Skeletal muscle satellite cell (primary cell): ENCODE data around the gene HOXA1.

Source experiments
- H3K27me3 ChIP-seq: 2 replicates; pipeline ENCODE4 v1.7.0; 2013; ENCODE audit warnings: low read length; ENCODE audit not compliant: control insufficient read depth, insufficient read depth
- H3K36me3 ChIP-seq: 2 replicates; pipeline ENCODE4 v1.7.0; 2013; ENCODE audit warnings: mild to moderate bottlenecking, control low read depth, low read length; ENCODE audit not compliant: insufficient read depth
- H3K4me1 ChIP-seq: 2 replicates; pipeline ENCODE4 v1.7.0; 2013; ENCODE audit warnings: low read length; ENCODE audit not compliant: control insufficient read depth, insufficient read depth
- H3K4me2 ChIP-seq: 2 replicates; pipeline ENCODE4 v1.7.0; 2013; ENCODE audit warnings: mild to moderate bottlenecking, low read length
- H3K4me3 ChIP-seq: 2 replicates; pipeline ENCODE4 v1.7.0; 2013; ENCODE audit warnings: low read length
- H3K9ac ChIP-seq: 2 replicates; pipeline ENCODE4 v1.7.0; 2013; ENCODE audit warnings: mild to moderate bottlenecking, low read depth, low read length, moderate library complexity
- H3K9me3 ChIP-seq: replicated peaks from 2 replicates; pipeline ENCODE4 v1.7.0; 2013; ENCODE audit warnings: mild to moderate bottlenecking, control low read depth, low read length

HOXA1 gene

DNA sequence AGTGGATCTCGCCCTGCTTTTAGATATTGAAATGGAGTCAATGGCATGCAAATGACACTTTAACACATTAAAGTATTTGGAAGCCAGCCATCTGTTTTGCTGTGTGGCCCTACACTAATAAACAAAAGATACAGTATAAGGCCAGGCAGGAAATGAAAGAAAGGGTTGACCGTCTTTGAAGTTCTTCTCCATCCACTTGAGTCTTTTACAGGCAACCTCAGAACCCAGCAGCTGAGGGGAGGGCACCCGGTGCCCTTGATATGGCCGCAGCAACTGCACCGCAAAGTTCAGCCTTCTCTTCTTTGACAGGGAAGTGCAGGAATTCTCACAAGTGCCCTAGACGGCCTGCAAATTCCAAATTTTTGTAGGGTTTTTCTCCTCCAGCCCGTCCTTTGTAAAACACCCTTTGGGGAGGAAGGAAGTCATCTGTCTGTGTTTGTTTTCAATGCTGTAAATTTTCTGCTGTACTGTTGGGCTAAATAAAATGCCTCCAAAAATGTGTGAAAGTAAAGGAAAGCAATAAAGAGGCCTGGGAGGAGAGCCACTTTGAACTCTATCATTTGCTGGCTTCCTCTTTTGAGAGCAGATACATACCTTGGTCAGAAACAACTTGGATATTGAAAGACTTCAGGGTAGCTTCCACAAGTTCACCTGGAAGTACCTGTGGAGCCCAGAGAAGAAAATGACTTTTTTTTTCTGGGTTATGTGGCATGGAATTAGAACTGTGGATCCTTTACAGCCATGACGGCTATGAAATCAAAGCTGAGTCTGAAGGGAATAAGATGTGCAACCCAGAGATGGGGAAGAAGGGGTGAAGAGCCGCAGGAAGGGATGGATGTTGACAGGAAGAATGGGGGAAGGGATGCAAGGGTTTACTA, 3.6 kb downstream of the HOXA1 start:
- Histone ChIP-seq H3K9me3 (no peaks in the 10 kb centered on the region), H3K4me1 (peaks cover 17% of the 10 kb centered on the region), H3K9ac (no peak overlapping the region), H3K36me3 (no peaks in the 10 kb centered on the region), H3K4me3 (no peak overlapping the region), H3K27me3 (no peaks in the 10 kb centered on the region), H3K4me2 (no peak overlapping the region)

DNA sequence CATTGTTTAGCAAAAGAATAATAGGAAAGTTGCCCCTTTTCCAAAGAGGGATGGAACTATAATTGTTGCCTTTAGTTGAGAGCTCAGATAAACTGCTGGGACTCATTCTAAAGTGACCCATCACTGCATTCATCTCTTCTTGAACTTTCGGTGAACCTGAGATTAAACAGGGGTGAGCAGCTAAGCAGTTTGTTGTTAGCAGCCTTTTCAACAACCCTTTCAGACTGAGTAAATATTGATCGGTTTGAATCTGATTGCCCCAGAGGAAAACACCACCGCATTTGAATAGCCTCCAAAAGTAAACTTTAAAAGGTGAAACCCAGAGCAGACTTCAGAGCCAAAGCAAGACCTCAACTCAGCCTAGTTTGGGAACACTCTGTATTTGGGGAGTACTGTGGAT, 4.7 kb downstream of the HOXA1 start:
- Histone ChIP-seq H3K4me1 (peaks cover 16% of the 10 kb centered on the region), H3K36me3 (no peaks in the 10 kb centered on the region), H3K4me2 (no peak overlapping the region), H3K9me3 (no peaks in the 10 kb centered on the region), H3K27me3 (no peaks in the 10 kb centered on the region), H3K9ac (no peak overlapping the region), H3K4me3 (no peak overlapping the region)

DNA sequence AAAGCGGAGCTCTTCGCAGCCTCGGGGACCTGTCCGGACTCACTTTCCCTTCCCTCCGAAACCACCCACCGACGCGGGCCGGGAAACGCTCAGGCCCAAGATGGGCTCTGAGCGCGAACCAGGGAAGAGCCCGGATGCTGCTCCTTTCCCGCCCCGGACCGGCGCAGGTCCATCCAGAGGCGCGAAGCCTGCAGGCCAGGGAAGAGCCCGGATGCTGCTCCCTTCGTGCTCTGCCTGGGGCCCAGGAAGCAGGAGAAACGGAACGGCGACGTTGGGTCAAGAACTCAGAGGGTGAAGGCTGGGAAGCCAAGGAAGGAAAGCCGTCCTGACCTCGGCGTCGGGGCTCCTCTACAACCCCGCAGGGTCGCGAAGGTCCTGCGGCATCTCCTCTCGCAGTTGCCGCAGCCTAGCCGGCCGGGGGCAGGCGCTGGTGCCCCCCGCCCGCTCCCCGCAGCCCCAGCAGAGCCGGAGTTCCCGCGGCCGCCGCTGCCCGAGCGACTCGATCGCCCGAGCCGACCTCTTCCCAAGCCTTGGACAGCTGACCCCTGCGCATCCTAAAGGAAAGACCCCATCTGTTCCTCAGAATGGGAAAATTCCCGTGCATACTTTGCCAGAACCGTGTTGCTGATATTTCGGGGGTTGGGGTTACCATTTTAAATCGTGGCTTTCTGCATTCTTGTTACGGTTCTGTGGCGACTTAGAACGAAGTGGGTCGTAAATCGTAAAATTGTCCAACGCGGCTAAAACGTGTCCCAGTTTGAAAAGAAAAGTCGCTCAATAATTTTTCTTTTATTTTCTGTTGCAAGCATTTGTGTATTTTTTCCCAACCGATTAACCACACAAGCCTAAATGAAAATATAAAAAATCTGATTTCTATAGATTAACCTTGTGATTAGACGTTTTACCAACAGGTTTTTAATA, 7.5 kb downstream of the HOXA1 start:
- Histone ChIP-seq H3K4me3 (no peak overlapping the region), H3K4me2 (peak overlapping the region; percentile 44), H3K9ac (no peak overlapping the region)

DNA sequence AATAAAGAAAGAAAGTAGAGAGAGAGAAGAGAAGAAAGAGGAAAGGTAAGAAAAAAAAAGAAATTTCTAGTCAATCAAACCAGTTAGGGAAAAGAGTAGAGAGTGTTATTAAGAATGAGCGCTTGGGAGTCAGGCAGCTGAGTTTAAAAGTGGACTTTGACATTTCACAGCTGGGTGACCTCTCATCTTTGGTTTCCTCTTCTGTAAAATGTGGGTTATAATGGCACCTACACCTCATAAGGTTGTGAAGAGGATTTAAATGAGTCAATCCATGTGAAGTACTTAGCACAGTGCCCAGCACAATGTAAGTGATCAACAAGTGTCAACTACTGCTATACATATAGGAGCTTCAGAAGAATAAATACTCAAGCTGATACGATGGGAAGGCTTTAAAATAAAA, 12.2 kb downstream of the HOXA1 start:
- H3K27me3 ChIP-seq = no peaks in the 10 kb centered on the region

More for the DNA sequence above, 7.5 kb downstream of the HOXA1 start:
- no peaks in the 10 kb centered on the region for H3K9me3 ChIP-seq
- H3K4me1 ChIP-seq = no peaks in the 10 kb centered on the region
- no peaks in the 10 kb centered on the region for H3K27me3 ChIP-seq
- H3K36me3 ChIP-seq = no peaks in the 10 kb centered on the region

DNA sequence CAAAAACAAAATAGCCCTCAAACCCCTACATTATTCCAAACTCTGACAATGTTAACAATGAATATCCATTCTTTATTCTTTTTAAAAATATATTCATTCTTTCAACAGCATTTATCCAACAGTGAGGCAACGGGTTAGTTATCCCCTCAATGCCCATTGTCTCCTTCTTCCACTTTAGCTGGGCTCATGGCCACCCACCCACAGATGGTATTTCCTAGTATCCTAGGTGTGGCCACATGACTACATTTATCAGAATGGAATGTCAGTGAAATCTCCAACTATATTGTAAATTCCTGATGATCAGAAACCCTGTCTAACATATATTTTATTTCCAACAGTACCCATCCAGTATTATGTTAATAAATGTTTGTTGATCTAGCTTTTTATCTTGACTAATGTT, 13.6 kb downstream of the HOXA1 start:
- Histone ChIP-seq H3K9ac (no peak overlapping the region), H3K4me3 (no peak overlapping the region), H3K4me1 (peaks cover 12% of the 10 kb centered on the region), H3K4me2 (peak overlapping the region; percentile 4), H3K9me3 (no peaks in the 10 kb centered on the region), H3K27me3 (no peaks in the 10 kb centered on the region), H3K36me3 (no peaks in the 10 kb centered on the region)

More for the DNA sequence above, 12.2 kb downstream of the HOXA1 start:
- Histone ChIP-seq H3K4me2 (no peak overlapping the region), H3K4me3 (no peak overlapping the region), H3K9me3 (no peaks in the 10 kb centered on the region), H3K4me1 (peaks cover 12% of the 10 kb centered on the region), H3K36me3 (no peaks in the 10 kb centered on the region), H3K9ac (no peak overlapping the region)

DNA sequence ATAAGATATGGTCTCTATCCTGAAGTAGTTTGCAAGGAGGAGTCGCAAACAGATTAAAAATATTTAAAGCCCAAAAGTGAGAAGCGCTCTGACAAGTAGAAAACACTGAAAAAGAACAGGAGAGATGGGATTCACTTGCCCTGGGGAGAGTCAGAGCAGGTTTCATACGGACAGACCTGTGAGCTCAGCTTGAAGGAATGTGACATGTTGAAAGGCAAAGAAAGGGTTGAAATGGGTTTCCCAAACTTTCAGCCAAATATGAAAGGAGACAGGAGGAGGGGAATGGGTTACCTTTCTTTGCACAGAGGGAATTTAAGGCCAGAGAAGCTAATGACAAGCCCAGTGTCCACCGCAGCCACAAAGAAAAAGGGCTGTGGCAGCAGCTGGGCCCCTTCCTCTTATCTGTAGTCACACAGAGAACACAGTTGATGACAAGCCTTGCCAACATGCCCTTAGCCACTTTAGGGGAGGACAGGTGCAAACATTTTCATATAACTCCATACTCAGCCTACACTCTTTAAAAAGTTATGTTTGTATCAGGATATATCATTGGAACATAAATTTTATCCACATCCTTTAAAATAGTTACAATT, 14.9 kb downstream of the HOXA1 start:
- peaks cover 12% of the 10 kb centered on the region for H3K4me1 ChIP-seq
- no peaks in the 10 kb centered on the region for H3K9me3 ChIP-seq
- H3K36me3 ChIP-seq = no peaks in the 10 kb centered on the region
- H3K4me2 ChIP-seq = no peak overlapping the region
- no peak overlapping the region for H3K9ac ChIP-seq
- no peak overlapping the region for H3K4me3 ChIP-seq
- no peaks in the 10 kb centered on the region for H3K27me3 ChIP-seq

- Histone ChIP-seq H3K9me3 (no peaks in the 10 kb centered on the region), H3K4me2 (no peak overlapping the region), H3K9ac (no peak overlapping the region), H3K27me3 (no peaks in the 10 kb centered on the region), H3K4me1 (peaks cover 12% of the 10 kb centered on the region), H3K4me3 (no peak overlapping the region), H3K36me3 (no peaks in the 10 kb centered on the region)
Observed at GRCh38 chr7:27079234-27079975, 16.4 kb downstream of the HOXA1 start.

- H3K27me3 ChIP-seq = no peaks in the 10 kb centered on the region
- H3K9ac ChIP-seq = no peak overlapping the region
- no peaks in the 10 kb centered on the region for H3K9me3 ChIP-seq
- H3K4me2 ChIP-seq = no peak overlapping the region
- H3K4me3 ChIP-seq = no peak overlapping the region
- no peaks in the 10 kb centered on the region for H3K36me3 ChIP-seq
- peaks cover 12% of the 10 kb centered on the region for H3K4me1 ChIP-seq
Observed at GRCh38 chr7:27078616-27079233, 17.1 kb downstream of the HOXA1 start.

DNA sequence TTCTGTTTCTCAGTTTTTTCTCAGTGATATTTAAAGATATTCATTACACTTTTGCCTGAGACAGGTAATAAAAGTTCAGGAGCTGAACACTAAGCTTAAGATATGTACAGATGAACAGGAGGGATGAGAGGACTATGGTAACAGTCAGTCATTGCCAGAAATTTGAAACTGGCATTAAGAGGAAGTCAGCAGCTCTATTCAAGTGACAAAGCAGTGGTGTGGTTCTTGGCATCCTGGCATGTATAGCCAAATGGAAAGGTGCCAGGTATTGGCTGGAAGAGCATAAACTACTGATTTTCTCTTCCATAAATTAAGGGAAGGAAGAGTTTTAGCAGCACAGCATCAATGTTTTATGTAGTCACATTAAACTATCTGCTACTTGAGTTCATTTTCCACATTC, 22.7 kb downstream of the HOXA1 start:
- Histone ChIP-seq H3K9me3 (no peaks in the 10 kb centered on the region), H3K9ac (no peak overlapping the region), H3K27me3 (no peaks in the 10 kb centered on the region), H3K4me3 (no peak overlapping the region), H3K4me2 (no peak overlapping the region), H3K4me1 (no peaks in the 10 kb centered on the region), H3K36me3 (no peaks in the 10 kb centered on the region)

DNA sequence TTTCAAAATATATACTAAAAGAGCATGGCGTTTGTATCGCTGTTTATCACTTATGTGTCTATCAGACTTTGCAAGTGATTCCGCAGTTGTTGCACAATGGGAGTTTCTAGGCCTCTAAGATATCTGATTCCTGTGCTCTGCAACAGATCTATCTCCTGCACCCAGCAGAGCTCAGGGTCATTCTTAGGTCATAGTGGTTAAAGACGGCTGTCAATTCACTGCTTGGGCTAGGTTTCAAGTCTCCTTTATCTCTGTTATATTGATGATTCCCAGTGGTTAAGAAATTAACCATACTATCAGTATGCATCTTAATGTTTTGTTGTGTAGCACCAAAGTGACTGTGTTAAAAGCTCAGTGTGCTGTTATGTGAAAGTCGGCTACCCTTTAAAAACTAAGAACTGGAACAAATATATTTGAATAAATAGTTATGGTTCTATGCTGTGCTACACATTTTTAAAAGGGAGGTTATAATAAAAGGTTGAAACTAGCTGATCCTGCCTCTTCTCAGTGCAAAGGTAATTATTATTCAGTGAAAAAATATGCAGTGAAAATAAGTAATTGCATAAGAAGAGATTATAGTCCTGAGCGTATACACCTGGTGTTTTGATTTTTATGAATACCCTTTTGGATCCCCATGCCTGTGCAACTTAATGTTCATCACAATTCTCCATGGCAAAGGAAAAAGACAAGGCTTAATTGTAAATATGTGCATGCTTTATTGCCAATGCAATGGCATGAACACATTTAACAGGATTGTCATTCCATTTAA, 24.0 kb downstream of the HOXA1 start:
- no peaks in the 10 kb centered on the region for H3K36me3 ChIP-seq

More for the DNA sequence above, 24.0 kb downstream of the HOXA1 start:
- Histone ChIP-seq H3K9ac (no peak overlapping the region), H3K4me2 (no peak overlapping the region), H3K27me3 (no peaks in the 10 kb centered on the region), H3K4me1 (no peaks in the 10 kb centered on the region), H3K4me3 (no peak overlapping the region), H3K9me3 (no peaks in the 10 kb centered on the region)
